COLO668 (cell line): ENCODE results near the gene KATNIP.
"Not testable (repeated sequence)": the region's sequence is repeated elsewhere in the genome, so short reads cannot be mapped to it uniquely, and the experiment has no call there.

Experiments
- DNase-seq: peaks from one replicate; lab custom pipeline; 2025; ENCODE audit not compliant: unreplicated experiment; lab: John Stamatoyannopoulos, UW

The KATNIP gene

GRCh38 chr16:27534256-27534655 lies 15.7 kb upstream of the KATNIP start:
- DNase-seq: no peak

- DNase-seq: no peak
These were observed 11.4 kb upstream of the KATNIP start for GRCh38 chr16:27538528-27538927.

GRCh38 chr16:27539120-27539519 lies 10.8 kb upstream of the KATNIP start:
- no peak for DNase-seq

GRCh38 chr16:27539636-27540035 lies 10.3 kb upstream of the KATNIP start:
- no peak for DNase-seq

- DNase-seq: no peak
These were observed 6.1 kb upstream of the KATNIP start for GRCh38 chr16:27543801-27544200.

GRCh38 chr16:27544671-27545070 lies 5.3 kb upstream of the KATNIP start:
- DNase-seq: no peak

- DNase-seq: no peak
These were observed 2.8 kb upstream of the KATNIP start for GRCh38 chr16:27547134-27547533.

- no peak for DNase-seq
These were observed 2.1 kb upstream of the KATNIP start for GRCh38 chr16:27547851-27548250.

GRCh38 chr16:27549464-27549745 lies 539 bp upstream of the KATNIP start:
- DNase-seq: no peak

- no peak for DNase-seq
These were observed 607 bp downstream of the KATNIP start for GRCh38 chr16:27550582-27550920.

GRCh38 chr16:27551036-27551435 lies 1.1 kb downstream of the KATNIP start:
- DNase-seq: no peak

GRCh38 chr16:27556471-27556870 lies 6.5 kb downstream of the KATNIP start:
- no peak for DNase-seq

- no peak for DNase-seq
These were observed 8.5 kb downstream of the KATNIP start for GRCh38 chr16:27558434-27558833.

GRCh38 chr16:27558932-27559331 lies 9.0 kb downstream of the KATNIP start:
- DNase-seq: no peak

- DNase-seq: no peak
These were observed 11.3 kb downstream of the KATNIP start for GRCh38 chr16:27561216-27561615.

- DNase-seq: no peak
These were observed 14.3 kb downstream of the KATNIP start for GRCh38 chr16:27564224-27564623.

GRCh38 chr16:27566417-27566816 lies 16.5 kb downstream of the KATNIP start:
- no peak for DNase-seq

GRCh38 chr16:27568077-27568476 lies 18.1 kb downstream of the KATNIP start:
- DNase-seq: no peak

- DNase-seq: not testable (repeated sequence)
These were observed 21.0 kb downstream of the KATNIP start for GRCh38 chr16:27570986-27571385.

GRCh38 chr16:27571433-27572326 lies 21.7 kb downstream of the KATNIP start:
- DNase-seq: no peak

GRCh38 chr16:27572711-27573110 lies 22.8 kb downstream of the KATNIP start:
- DNase-seq: no peak

GRCh38 chr16:27576729-27577128 lies 26.8 kb downstream of the KATNIP start:
- no peak for DNase-seq
